ENCODE measurements around the gene RTN3.
"Not testable (repeated sequence)": the region's sequence is repeated elsewhere in the genome, so short reads cannot be mapped to it uniquely, and the experiment has no call there.

Gene RTN3

GRCh38 chr11:63770763-63771162 is 89.5 kb downstream of the RTN3 start:
- H3K4me3 ChIP-seq (ENCODE audit: low read depth, low read length) = no peak overlapping the region
- no peak for TF ChIP-seq CTCF (IDR thresholded peaks at IDR 0.05; ENCODE audit: borderline replicate concordance, insufficient read depth, low read depth, low read length)

GRCh38 chr11:63771741-63772318 is 90.5 kb downstream of the RTN3 start:
- not testable (repeated sequence) for H3K4me3 ChIP-seq (ENCODE audit: low read depth, low read length)

- H3K4me3 ChIP-seq (ENCODE audit: low read depth, low read length) = no peak overlapping the region
- no peak for TF ChIP-seq CTCF (IDR thresholded peaks at IDR 0.05; ENCODE audit: borderline replicate concordance, insufficient read depth, low read depth, low read length)
These were observed 93.9 kb downstream of the RTN3 start for GRCh38 chr11:63775191-63775590.

- TF ChIP-seq CTCF (IDR thresholded peaks at IDR 0.05; ENCODE audit: borderline replicate concordance, insufficient read depth, low read depth, low read length) = no peak
These were observed 97.7 kb downstream of the RTN3 start for GRCh38 chr11:63779039-63779438.

GRCh38 chr11:63782749-63783148 is 101.4 kb downstream of the RTN3 start:
- no peak for TF ChIP-seq CTCF (IDR thresholded peaks at IDR 0.05; ENCODE audit: borderline replicate concordance, insufficient read depth, low read depth, low read length)
- no peak overlapping the region for H3K4me3 ChIP-seq (ENCODE audit: low read depth, low read length)

More at GRCh38 chr11:63779039-63779438, 97.7 kb downstream of the RTN3 start:
- no peak overlapping the region for H3K4me3 ChIP-seq (ENCODE audit: low read depth, low read length)

- H3K4me3 ChIP-seq (ENCODE audit: low read depth, low read length) = no peak overlapping the region
- no peak for TF ChIP-seq CTCF (IDR thresholded peaks at IDR 0.05; ENCODE audit: borderline replicate concordance, insufficient read depth, low read depth, low read length)
These were observed 102.8 kb downstream of the RTN3 start for GRCh38 chr11:63783925-63784592.

- no peak for TF ChIP-seq CTCF (IDR thresholded peaks at IDR 0.05; ENCODE audit: borderline replicate concordance, insufficient read depth, low read depth, low read length)
- H3K4me3 ChIP-seq (ENCODE audit: low read depth, low read length) = no peak overlapping the region
These were observed 104.5 kb downstream of the RTN3 start for GRCh38 chr11:63785823-63786222.
